HG02571 (cell line): ENCODE results near the gene ZNF678.
"Not testable (repeated sequence)": the region's sequence is repeated elsewhere in the genome, so short reads cannot be mapped to it uniquely, and the experiment has no call there.

ENCODE experiments used
- ATAC-seq: cut with Tn5 transposase; IDR thresholded peaks from one replicate; pipeline ENCODE4 v1.9.1; 2021; ENCODE audit warnings: mild to moderate bottlenecking, moderate library complexity; ENCODE audit not compliant: unreplicated experiment

The ZNF678 gene

DNA sequence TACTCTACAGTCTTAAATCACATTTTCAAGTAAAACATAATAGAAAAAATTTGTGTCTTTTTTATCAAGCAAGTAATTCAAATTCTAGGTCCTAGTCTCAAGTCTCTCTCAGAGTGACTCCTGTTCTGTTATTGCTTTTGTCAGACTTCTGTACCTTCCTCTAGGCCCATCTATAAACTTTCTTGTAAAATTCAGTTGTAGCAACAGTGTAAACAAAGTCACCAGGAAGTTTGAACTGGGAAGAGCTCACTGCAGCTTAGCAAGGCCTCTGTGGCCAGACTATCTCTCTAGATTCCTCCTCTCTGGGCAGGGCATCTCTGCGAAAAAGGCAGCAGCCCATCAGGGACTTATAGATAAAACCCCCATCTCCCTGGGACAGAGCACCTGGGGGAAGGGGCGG is 13.5 kb upstream of the ZNF678 start:
- no peak for ATAC-seq

DNA sequence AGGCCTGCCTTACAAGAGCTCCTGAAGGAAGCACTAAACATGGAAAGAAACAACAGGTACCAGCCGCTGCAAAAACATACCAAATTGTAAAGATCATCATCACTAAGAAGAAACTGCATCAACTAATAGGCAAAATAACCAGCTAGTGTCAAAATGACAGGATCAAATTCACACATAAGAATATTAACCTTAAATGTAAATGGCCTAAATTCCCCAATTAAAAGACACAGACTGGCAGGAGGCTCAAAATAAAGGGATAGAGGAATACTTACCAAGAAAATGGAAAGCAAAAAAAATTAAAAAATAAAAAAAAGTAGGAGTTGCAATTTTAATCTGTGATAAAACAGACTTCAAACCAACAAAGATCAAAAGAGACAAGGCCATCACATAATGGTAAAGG is 11.5 kb upstream of the ZNF678 start:
- ATAC-seq = not testable (repeated sequence)

DNA sequence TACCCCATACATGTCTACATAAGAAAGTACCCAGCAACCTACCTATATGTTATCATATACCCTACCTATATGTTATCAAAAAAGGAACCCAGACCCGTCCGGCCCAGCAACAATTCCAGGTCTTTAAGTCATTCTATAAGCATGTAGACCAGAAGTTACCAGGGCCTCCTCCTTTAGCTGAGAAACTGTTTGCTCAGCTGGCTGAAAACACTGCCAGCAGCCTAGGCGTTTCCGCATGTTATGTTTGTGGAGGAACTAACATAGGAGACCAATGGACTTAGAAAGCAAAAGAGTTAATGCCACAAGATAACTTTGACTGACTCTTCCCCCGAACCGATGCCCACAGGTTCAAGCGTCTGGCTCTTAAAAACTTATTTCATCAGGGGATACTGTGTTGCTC is 7.1 kb upstream of the ZNF678 start:
- ATAC-seq = no peak

- no peak for ATAC-seq
These were observed 5.2 kb upstream of the ZNF678 start for GRCh38 chr1:227557962-227558725.

DNA sequence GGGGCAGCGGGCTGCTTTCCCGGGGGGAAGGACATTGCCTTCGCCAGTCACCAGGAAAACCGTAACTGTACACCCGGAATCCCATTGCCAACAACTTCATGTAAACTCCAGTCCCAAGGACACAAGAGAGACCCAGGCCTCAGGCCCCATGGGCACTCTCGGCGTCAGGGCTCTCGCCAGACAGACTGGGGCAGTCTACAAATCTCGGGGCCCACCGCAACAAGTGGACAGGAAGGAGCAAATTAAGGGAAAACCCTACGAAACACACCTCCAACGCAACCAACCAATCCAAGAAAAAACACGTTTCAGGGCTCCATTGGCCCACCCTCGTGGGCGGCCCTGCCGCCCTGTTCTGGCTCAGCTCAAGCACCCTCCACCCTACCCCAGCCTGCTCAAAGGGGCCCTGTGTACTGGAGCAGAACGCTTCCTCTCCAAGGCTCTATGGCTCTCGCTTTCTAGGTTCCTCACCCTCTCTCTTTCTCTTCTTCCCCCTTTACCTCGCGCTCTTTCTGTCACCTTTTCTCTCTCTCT is 4.6 kb upstream of the ZNF678 start:
- ATAC-seq = no peak

- ATAC-seq = no peak
These were observed 3.9 kb upstream of the ZNF678 start for GRCh38 chr1:227559499-227559898.

DNA sequence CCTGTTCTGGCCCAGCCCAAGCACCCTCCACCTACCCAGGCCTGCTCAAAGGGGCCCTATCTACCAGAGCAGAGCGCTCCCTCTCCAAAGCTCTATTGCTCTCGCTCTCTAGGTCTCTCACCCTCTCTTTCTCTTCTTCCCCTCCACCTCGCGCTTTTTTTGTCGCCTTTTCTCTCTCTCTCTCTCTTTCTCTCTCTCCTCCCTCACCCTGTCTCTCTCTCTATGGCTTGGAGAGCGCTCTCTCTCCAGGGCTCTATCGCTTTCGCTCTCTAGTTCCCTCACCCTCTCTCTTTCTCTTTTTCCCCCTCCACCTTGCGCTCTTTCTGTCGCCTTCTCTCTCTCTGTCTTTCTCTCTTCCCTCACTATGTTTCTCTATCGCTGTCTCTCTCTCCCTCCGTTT is 3.4 kb upstream of the ZNF678 start:
- no peak for ATAC-seq

GRCh38 chr1:227560393-227561173 is 2.8 kb upstream of the ZNF678 start:
- ATAC-seq = no peak

GRCh38 chr1:227561241-227561907 is 2.0 kb upstream of the ZNF678 start:
- ATAC-seq = no peak

GRCh38 chr1:227562037-227562436 is 1.3 kb upstream of the ZNF678 start:
- ATAC-seq = no peak

DNA sequence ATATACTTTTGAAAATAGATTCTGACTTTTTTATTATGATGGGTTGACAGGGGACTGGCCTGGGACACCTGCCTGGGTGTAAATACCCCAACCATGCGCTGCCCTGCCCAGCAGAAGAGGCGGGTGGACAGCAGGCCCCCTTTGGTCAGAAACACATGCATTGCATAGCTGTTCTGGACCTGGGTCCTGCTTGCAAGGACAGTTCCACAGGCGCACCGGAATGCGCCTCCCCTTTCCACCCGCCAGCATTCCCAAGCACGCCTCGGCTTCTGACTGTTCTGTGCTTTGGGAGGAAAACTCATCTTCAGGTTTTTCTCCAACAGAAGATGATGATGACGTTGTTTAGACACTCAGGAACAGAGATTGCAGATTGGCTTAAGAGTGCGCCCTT is 428 bp upstream of the ZNF678 start:
- ATAC-seq = no peak

DNA sequence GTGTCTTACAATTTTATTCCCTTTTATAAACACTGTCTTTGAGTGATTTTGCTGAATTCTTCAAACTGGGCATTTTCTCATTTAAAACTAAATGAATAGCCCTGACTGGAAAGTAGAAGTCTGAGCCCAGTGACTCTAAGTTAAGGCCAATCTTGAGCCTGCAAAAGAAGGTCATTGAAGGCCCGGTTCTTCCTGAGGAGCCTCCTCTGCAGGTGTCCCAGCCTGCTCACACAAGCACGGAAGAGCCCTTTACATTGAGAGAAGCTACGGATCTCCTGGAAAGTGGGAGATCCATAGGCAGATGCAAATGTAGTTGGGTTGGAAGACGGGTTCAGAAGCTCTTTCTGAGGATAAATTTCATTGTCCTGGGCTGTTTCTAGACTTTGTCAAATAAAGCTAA is 3.9 kb downstream of the ZNF678 start:
- no peak for ATAC-seq

GRCh38 chr1:227568593-227568992 is 5.2 kb downstream of the ZNF678 start:
- ATAC-seq = no peak

DNA sequence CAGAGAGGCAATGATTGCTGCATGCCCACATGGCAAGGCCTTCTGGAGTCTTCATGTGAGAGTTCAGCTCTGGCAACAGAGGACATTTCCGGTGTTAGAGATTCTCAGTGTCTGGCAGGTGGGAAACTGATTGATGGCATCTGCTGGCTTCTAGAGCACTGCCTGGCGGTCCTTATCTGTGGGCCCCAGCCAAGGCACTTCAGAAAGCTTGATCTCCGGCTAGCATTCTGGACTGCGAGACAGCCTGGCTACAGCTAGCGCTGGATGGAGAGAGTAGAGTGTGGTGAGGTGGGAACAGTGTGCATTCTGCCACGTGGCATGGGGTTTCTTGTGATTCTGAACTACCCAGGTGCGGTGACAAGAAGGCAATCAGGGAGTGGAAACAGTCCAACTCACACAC is 9.4 kb downstream of the ZNF678 start:
- no peak for ATAC-seq

- ATAC-seq = no peak
These were observed 11.6 kb downstream of the ZNF678 start for GRCh38 chr1:227574926-227575325.

- no peak for ATAC-seq
These were observed 12.8 kb downstream of the ZNF678 start for GRCh38 chr1:227576189-227576588.

DNA sequence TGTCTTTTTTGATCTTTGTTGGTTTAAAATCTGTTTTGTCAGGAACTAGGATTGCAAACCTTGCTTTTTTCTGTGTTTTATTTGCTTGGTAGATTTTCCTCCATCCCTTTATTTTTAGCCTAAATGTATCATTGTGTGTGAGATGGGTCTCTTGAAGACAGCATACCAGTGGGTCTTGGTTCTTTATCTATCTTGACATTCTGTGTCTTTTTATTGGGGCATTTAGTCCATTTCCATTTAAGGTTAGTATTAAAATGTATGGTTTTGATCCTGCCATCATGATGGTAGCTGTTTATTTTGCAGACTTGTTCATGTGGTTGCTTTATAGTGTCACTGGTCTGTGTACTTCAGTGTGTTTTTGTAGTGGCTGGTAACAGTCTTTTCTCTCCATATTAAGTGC is 14.1 kb downstream of the ZNF678 start:
- ATAC-seq = no peak

DNA sequence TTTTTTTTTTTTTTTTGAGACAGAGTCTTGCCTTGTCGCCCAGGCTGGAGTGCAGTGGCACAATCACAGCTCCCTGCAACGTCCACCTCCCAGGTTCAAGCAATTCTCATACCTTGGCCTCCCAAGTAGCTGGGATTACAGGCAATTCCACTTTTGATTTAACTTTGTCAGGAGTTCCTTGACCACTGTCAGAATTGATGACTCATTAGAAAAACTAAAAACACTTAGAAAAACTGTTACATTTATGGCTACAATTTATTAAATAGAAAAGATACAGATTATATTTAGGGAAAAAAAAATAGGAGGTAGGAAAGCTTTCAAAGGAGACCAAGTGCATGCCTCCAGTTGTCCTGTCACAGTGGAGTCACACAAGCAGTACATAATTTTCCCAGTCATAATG is 20.0 kb downstream of the ZNF678 start:
- ATAC-seq = no peak

DNA sequence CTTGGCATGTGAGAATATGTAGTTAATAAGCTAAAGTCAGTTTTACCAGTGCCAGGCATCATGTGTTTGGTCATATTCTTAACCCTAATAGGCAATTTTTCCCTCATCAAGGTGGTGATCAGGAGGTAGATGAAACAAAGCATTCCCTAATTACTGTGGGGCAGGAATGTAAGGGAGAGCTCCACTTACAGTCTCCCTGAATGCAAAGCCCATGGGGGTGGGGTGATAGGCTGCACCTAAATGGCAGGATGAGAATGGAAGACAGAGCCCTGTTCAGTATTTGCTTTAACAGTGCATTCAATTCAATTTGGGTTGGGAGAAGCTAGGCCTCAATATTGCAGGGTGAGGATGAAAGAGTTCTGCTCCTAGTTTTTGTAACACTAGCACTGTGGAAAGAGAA is 23.4 kb downstream of the ZNF678 start:
- no peak for ATAC-seq

GRCh38 chr1:227587968-227588367 is 24.6 kb downstream of the ZNF678 start:
- ATAC-seq = no peak

GRCh38 chr1:227588769-227589168 is 25.4 kb downstream of the ZNF678 start:
- ATAC-seq = not testable (repeated sequence)

- not testable (repeated sequence) for ATAC-seq
These were observed 26.4 kb downstream of the ZNF678 start for GRCh38 chr1:227589777-227590176.
